Astrocyte (in vitro differentiated cells and primary cell): Measurements from ENCODE around the gene BATF3.

ENCODE experiments used
- CTCF ChIP-seq: IDR thresholded peaks from 2 replicates; pipeline ENCODE4 v1.5.1; 2011; ENCODE audit warnings: low read depth, mild to moderate bottlenecking, inconsistent platforms, low read length, moderate library complexity; ENCODE audit not compliant: insufficient read depth
- EZH2 ChIP-seq: IDR thresholded peaks from 2 replicates; pipeline ENCODE4 v1.6.1; 2012; ENCODE audit warnings: mild to moderate bottlenecking, low read length, inconsistent platforms; ENCODE audit not compliant: insufficient read depth

GRCh38 chr1:212722270-212722957 lies 22.8 kb upstream of the BATF3 start:
- TF ChIP-seq CTCF (no peak), EZH2 (no peak)
